Breast epithelium (tissue), 4 donors: ENCODE measurements around the gene ADORA1. TPM values are rescaled to one million over a fixed set of nuclear protein-coding genes. Genes with fewer than 3 reads are reported as not detected.

Source experiments
- DNase-seq, 2 donors: peaks; one replicate each; pipeline ENCODE4 v3.0.0-alpha.2; 2019; ENCODE audit warnings: low spot score in 2 of 2
- H3K27ac ChIP-seq, 2 donors: fragments of 200-600 bp; sonication (generic) in 1 of 2; one replicate each; pipeline ENCODE4 v1.5.1; 2016 to 2019; ENCODE audit warnings: mild to moderate bottlenecking in 1 of 2
- H3K27me3 ChIP-seq, 2 donors: fragments of 200-600 bp; sonication (generic) in 1 of 2; one replicate each; pipeline versions ENCODE4 v1.5.1 to v1.6.0; 2017 to 2019; ENCODE audit warnings: control low read depth in 1 of 2, mild to moderate bottlenecking in 1 of 2
- H3K36me3 ChIP-seq: fragments of 200-600 bp; one replicate; pipeline ENCODE4 v1.5.1; 2019
- H3K4me1 ChIP-seq, 2 donors: fragments of 200-600 bp; sonication (generic); one replicate each; pipeline ENCODE4 v1.5.1; 2016 to 2019; ENCODE audit warnings: control low read depth in 1 of 2
- H3K4me3 ChIP-seq, 3 donors: fragments of 200-600 bp; sonication (generic); 1 replicate in 2 of 3; 2 replicates in 1 of 3; pipeline ENCODE4 v1.5.1; 2016 to 2019; ENCODE audit warnings: mild to moderate bottlenecking in 3 of 3, moderate library complexity in 2 of 3
- H3K9me3 ChIP-seq, 2 donors: fragments of 200-600 bp; sonication (generic) in 1 of 2; one replicate each; pipeline ENCODE4 v1.5.1; 2016 to 2019; ENCODE audit warnings: control low read depth in 1 of 2
- CTCF ChIP-seq, 3 donors: fragments of 450-650 bp; IDR thresholded peaks; one replicate each; pipeline ENCODE4 v1.5.1; 2016 to 2017; ENCODE audit warnings: antibody characterized with exemption in 3 of 3, mild to moderate bottlenecking in 3 of 3, moderate library complexity in 3 of 3
- POLR2A ChIP-seq: fragments of 450-650 bp; IDR thresholded peaks from one replicate; pipeline ENCODE4 v1.6.1; 2016; ENCODE audit warnings: antibody characterized with exemption, mild to moderate bottlenecking, moderate library complexity
- POLR2AphosphoS5 ChIP-seq, 3 donors: sonication (generic); formaldehyde crosslinking; IDR thresholded peaks; one replicate each; pipeline ENCODE4 v1.6.1; 2017; ENCODE audit warnings: antibody characterized with exemption in 3 of 3
- intact Hi-C: fragments of 100-400 bp; cut with DNase I; formaldehyde crosslinking; loops from one replicate; pipeline ENCODE4 v1.15.1; 2023; ENCODE audit warnings: low total_unique reads
- total RNA-seq, 3 donors: library from RNA; depleted of rRNA; stranded (reverse); fragments of >200 nt; gene quantifications; one replicate each; pipeline ENCODE4 v1.1.0, GENCODE V29; 2016

Gene ADORA1
- total RNA-seq, 3 donors from 2014 or later, result 0.64 to 14.5 (median 5.2) TPM

- TF ChIP-seq POLR2A, result no peak
- no peak for TF ChIP-seq POLR2AphosphoS5 (IDR thresholded peaks at IDR 0.05)
- no peak for TF ChIP-seq CTCF (IDR thresholded peaks at IDR 0.05)
- Histone ChIP-seq H3K4me3 (no peak overlapping the region), H3K27ac (no peak overlapping the region), H3K27me3 (no peaks in the 10 kb centered on the region), H3K4me1 (no peaks in the 10 kb centered on the region), H3K36me3 (no peaks in the 10 kb centered on the region), H3K9me3 (no peaks in the 10 kb centered on the region)
- intact Hi-C loops, result no loop called here
- DNase-seq, result peak in 1 of 2 donors; percentile 9
Observed at GRCh38 chr1:203176273-203177035, 48.9 kb downstream of the ADORA1 start.

GRCh38 chr1:203177036-203177405 is 49.5 kb downstream of the ADORA1 start:
- no peak overlapping the region for H3K27ac ChIP-seq
- H3K9me3 ChIP-seq, result no peaks in the 10 kb centered on the region
- no peaks in the 10 kb centered on the region for H3K36me3 ChIP-seq
- H3K27me3 ChIP-seq, result no peaks in the 10 kb centered on the region
- H3K4me1 ChIP-seq, result no peaks in the 10 kb centered on the region
- intact Hi-C loops, result no loop called here
- no peak for TF ChIP-seq POLR2A
- no peak for TF ChIP-seq POLR2AphosphoS5 (IDR thresholded peaks at IDR 0.05)
- no peak for TF ChIP-seq CTCF (IDR thresholded peaks at IDR 0.05)
- H3K4me3 ChIP-seq, result no peak overlapping the region
- no peak for DNase-seq

GRCh38 chr1:203177470-203178039 is 50.0 kb downstream of the ADORA1 start:
- no peak for TF ChIP-seq POLR2A
- TF ChIP-seq CTCF (IDR thresholded peaks at IDR 0.05), result no peak
- no peak for TF ChIP-seq POLR2AphosphoS5 (IDR thresholded peaks at IDR 0.05)
- intact Hi-C loops, result no loop called here

DNA sequence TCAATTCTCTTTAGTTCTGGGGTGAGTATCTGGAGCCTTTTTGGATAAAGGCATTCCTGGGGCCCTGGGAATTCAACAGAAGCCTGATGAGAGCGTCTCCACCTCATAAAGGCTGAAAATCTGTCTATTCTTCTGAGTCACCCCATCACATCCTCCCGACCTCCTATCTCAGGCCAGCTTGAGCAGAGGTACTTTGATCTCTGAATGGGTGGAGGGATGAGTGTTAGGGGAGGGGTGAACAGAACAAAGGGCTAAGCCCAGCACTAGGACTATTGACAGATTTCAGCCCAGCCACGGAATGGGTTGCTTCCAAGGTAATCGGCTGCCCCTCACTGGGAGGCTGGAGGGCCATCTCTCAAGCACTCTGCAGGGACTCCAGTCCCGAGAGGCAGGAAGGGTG is 50.6 kb downstream of the ADORA1 start:
- Histone ChIP-seq H3K27me3 (no peaks in the 10 kb centered on the region), H3K36me3 (no peaks in the 10 kb centered on the region), H3K4me1 (no peaks in the 10 kb centered on the region), H3K9me3 (no peaks in the 10 kb centered on the region), H3K4me3 (no peak overlapping the region), H3K27ac (peak overlapping the region in 1 of 2 donors; percentile 29)
- intact Hi-C loops, result no loop called here
- TF ChIP-seq POLR2AphosphoS5 (IDR thresholded peaks at IDR 0.05), result no peak
- TF ChIP-seq CTCF (IDR thresholded peaks at IDR 0.05), result no peak
- TF ChIP-seq POLR2A, result no peak
- DNase-seq, result peak in 1 of 2 donors; percentile 24

More at GRCh38 chr1:203177470-203178039, 50.0 kb downstream of the ADORA1 start:
- Histone ChIP-seq H3K9me3 (no peaks in the 10 kb centered on the region), H3K4me1 (no peaks in the 10 kb centered on the region), H3K4me3 (no peak overlapping the region), H3K27me3 (no peaks in the 10 kb centered on the region), H3K27ac (no peak overlapping the region), H3K36me3 (no peaks in the 10 kb centered on the region)
- DNase-seq, result no peak
